Ascending aorta (tissue), 2 donors: Measurements from ENCODE around the gene ZEB2. TPM values are rescaled to one million over a fixed set of nuclear protein-coding genes. Genes with fewer than 3 reads are reported as not detected.

Source experiments
- DNase-seq, 2 donors: peaks; one replicate each; pipeline ENCODE4 v3.0.0-alpha.2; 2019; ENCODE audit warnings: low spot score in 2 of 2
- H3K27ac ChIP-seq, 2 donors: fragments of 200-600 bp; sonication (generic); one replicate each; pipeline ENCODE4 v1.5.1; 2016 to 2017; ENCODE audit warnings: mild to moderate bottlenecking in 1 of 2
- H3K27me3 ChIP-seq: fragments of 200-600 bp; sonication (generic); one replicate; pipeline ENCODE4 v1.5.1; 2017
- H3K36me3 ChIP-seq, 2 donors: fragments of 200-600 bp; sonication (generic); one replicate each; pipeline ENCODE4 v1.5.1; 2016
- H3K4me1 ChIP-seq, 2 donors: fragments of 200-600 bp; sonication (generic); one replicate each; pipeline ENCODE4 v1.5.1; 2016 to 2017; ENCODE audit warnings: mild to moderate bottlenecking in 1 of 2
- H3K4me3 ChIP-seq, 2 donors: fragments of 200-600 bp; sonication (generic); one replicate each; pipeline ENCODE4 v1.5.1; 2016 to 2017; ENCODE audit warnings: mild to moderate bottlenecking in 1 of 2
- H3K9me3 ChIP-seq, 2 donors: fragments of 200-600 bp; sonication (generic); one replicate each; pipeline ENCODE4 v1.5.1; 2016
- CTCF ChIP-seq, 3 experiments: fragments of 200-600 bp in 2 of 3; fragments of 450-650 bp in 1 of 3; sonication (generic) in 2 of 3; IDR thresholded peaks; one replicate each; pipeline ENCODE4 v1.5.1; 2016 to 2019; ENCODE audit warnings: antibody characterized with exemption in 3 of 3, mild to moderate bottlenecking in 1 of 3, moderate library complexity in 1 of 3
- intact Hi-C: fragments of 100-400 bp; cut with DNase I; formaldehyde crosslinking; loops from one replicate; pipeline ENCODE4 v1.15.1; 2023
- total RNA-seq: library from RNA; depleted of rRNA; stranded (reverse); fragments of >200 nt; gene quantifications from one replicate; pipeline ENCODE4 v1.1.0, GENCODE V29; 2016

The ZEB2 gene
- total RNA-seq, 1 donor from 2014 or later: 74.6 TPM

GRCh38 chr2:144502369-144502768 is 17.6 kb downstream of the ZEB2 start:
- Histone ChIP-seq H3K27ac (peak overlapping the region; percentile 61 to 64), H3K4me1 (peaks cover 1 to 51% of the 10 kb centered on the region in 2 donors), H3K4me3 (peak overlapping the region in 1 of 2 donors; percentile 21)

GRCh38 chr2:144501627-144502026 is 18.3 kb downstream of the ZEB2 start:
- no peak overlapping the region for H3K4me3 ChIP-seq
- intact Hi-C loops: no loop called here
- H3K27ac ChIP-seq: peak overlapping the region; percentile 61 to 64
- no peaks in the 10 kb centered on the region for H3K9me3 ChIP-seq
- no peaks in the 10 kb centered on the region for H3K27me3 ChIP-seq
- no peak for TF ChIP-seq CTCF (IDR thresholded peaks at IDR 0.05)
- no peaks in the 10 kb centered on the region for H3K36me3 ChIP-seq
- H3K4me1 ChIP-seq: peaks cover 4 to 48% of the 10 kb centered on the region in 2 donors
- no peak for DNase-seq

More at GRCh38 chr2:144502369-144502768, 17.6 kb downstream of the ZEB2 start:
- intact Hi-C loops: no loop called here
- no peaks in the 10 kb centered on the region for H3K27me3 ChIP-seq
- no peak for TF ChIP-seq CTCF (IDR thresholded peaks at IDR 0.05)
- no peaks in the 10 kb centered on the region for H3K36me3 ChIP-seq
- no peaks in the 10 kb centered on the region for H3K9me3 ChIP-seq
- DNase-seq: no peak

GRCh38 chr2:144501118-144501517 is 18.8 kb downstream of the ZEB2 start:
- peak overlapping the region; percentile 61 to 64 for H3K27ac ChIP-seq
- no peaks in the 10 kb centered on the region for H3K36me3 ChIP-seq
- H3K4me3 ChIP-seq: no peak overlapping the region
- no peaks in the 10 kb centered on the region for H3K27me3 ChIP-seq
- intact Hi-C loops: no loop called here
- DNase-seq: no peak
- TF ChIP-seq CTCF (IDR thresholded peaks at IDR 0.05): no peak
- H3K9me3 ChIP-seq: no peaks in the 10 kb centered on the region
- H3K4me1 ChIP-seq: peaks cover 4 to 45% of the 10 kb centered on the region in 2 donors

- Histone ChIP-seq H3K4me3 (no peak overlapping the region), H3K4me1 (peaks cover 4 to 48% of the 10 kb centered on the region in 2 donors), H3K9me3 (no peaks in the 10 kb centered on the region), H3K27ac (no peak overlapping the region), H3K36me3 (no peaks in the 10 kb centered on the region), H3K27me3 (no peaks in the 10 kb centered on the region)
- TF ChIP-seq CTCF (IDR thresholded peaks at IDR 0.05): no peak
- intact Hi-C loops: no loop called here
- DNase-seq: no peak
Observed at GRCh38 chr2:144500563-144500962, 19.4 kb downstream of the ZEB2 start.

- Histone ChIP-seq H3K27me3 (no peaks in the 10 kb centered on the region), H3K4me3 (no peak overlapping the region), H3K9me3 (no peaks in the 10 kb centered on the region), H3K36me3 (no peaks in the 10 kb centered on the region), H3K4me1 (peaks cover 4 to 41% of the 10 kb centered on the region in 2 donors), H3K27ac (peak overlapping the region; percentile 32 to 41)
- no peak for DNase-seq
- intact Hi-C loops: no loop called here
- no peak for TF ChIP-seq CTCF (IDR thresholded peaks at IDR 0.05)
Observed at GRCh38 chr2:144498277-144498676, 21.6 kb downstream of the ZEB2 start.
